ENCODE measurements around the gene PMM1. TPM values are rescaled to one million over a fixed set of nuclear protein-coding genes. Genes with fewer than 3 reads are reported as not detected.
"Not testable (repeated sequence)": the region's sequence is repeated elsewhere in the genome, so short reads cannot be mapped to it uniquely, and the experiment has no call there.

PMM1 gene
- total RNA-seq, 1 donor from 2014 or later = 35.5 TPM

DNA sequence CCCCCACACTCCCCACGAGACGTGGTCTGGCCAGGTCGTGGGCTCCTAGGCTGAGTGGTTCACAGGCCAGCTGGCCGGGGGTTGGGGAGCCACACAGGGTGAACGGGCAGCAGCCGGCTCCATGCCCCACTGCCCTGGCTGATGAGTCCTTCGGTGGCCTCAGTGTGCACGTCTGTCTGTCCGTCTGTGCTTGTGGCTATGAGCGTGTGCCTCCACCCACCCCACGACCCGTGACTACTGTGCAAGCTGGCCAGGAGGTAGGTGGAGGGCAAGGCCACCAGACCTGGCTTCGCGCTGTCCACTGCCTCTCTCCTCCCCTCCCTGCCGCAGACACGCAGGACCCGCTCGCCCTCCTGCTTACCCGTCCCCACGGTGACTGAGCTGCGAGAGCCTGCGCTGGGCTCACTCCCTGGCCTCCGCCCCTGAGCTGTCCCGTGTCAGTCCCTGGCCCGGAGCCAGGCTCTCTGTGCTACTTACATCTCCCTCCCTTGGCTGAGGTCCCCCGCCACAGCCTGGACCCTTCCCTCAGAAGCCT lies 14.7 kb downstream of the PMM1 start:
- Mint-ChIP-seq H3K36me3 (peaks cover 7% of the 10 kb centered on the region), H3K9me3 (no peaks in the 10 kb centered on the region), H3K4me1 (ENCODE audit: unreplicated experiment) (peaks cover 3% of the 10 kb centered on the region), H3K27me3 (no peaks in the 10 kb centered on the region), H3K27ac (no peak overlapping the region), H3K4me3 (no peak overlapping the region)
- TF ChIP-seq, protein P1, sequence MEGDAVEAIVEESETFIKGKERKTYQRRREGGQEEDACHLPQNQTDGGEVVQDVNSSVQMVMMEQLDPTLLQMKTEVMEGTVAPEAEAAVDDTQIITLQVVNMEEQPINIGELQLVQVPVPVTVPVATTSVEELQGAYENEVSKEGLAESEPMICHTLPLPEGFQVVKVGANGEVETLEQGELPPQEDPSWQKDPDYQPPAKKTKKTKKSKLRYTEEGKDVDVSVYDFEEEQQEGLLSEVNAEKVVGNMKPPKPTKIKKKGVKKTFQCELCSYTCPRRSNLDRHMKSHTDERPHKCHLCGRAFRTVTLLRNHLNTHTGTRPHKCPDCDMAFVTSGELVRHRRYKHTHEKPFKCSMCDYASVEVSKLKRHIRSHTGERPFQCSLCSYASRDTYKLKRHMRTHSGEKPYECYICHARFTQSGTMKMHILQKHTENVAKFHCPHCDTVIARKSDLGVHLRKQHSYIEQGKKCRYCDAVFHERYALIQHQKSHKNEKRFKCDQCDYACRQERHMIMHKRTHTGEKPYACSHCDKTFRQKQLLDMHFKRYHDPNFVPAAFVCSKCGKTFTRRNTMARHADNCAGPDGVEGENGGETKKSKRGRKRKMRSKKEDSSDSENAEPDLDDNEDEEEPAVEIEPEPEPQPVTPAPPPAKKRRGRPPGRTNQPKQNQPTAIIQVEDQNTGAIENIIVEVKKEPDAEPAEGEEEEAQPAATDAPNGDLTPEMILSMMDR (conservative IDR thresholded peaks at IDR 0.05) = no peak
- no peak for DNase-seq (ENCODE audit: extremely low spot score, unreplicated experiment)

DNA sequence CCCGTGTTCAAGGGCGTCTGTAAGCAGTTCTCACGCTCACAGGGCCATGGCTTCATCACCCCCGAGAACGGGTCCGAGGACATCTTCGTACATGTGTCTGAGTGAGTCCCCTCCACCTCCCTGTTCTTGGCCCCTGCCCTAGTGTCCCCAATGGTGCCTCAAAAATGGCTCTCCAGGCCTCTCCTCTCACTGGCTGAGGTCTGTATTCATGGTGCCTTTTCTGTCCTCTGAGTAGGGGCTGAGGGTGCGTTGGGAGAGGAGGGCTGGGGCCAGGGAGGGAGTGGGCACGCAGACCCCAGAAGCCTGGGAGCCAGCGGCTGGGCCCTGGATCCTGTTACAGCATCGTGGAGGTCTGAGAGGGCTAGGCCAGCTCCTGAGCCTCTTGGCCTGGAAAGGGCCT lies 16.0 kb downstream of the PMM1 start:
- DNase-seq (ENCODE audit: extremely low spot score, unreplicated experiment) = no peak
- Mint-ChIP-seq H3K4me1 (ENCODE audit: unreplicated experiment) (peaks cover 12% of the 10 kb centered on the region), H3K4me3 (no peak overlapping the region), H3K9me3 (no peaks in the 10 kb centered on the region), H3K27me3 (no peaks in the 10 kb centered on the region), H3K36me3 (peaks cover 7% of the 10 kb centered on the region), H3K27ac (no peak overlapping the region)
- TF ChIP-seq, protein P1 (conservative IDR thresholded peaks at IDR 0.05) = no peak

DNA sequence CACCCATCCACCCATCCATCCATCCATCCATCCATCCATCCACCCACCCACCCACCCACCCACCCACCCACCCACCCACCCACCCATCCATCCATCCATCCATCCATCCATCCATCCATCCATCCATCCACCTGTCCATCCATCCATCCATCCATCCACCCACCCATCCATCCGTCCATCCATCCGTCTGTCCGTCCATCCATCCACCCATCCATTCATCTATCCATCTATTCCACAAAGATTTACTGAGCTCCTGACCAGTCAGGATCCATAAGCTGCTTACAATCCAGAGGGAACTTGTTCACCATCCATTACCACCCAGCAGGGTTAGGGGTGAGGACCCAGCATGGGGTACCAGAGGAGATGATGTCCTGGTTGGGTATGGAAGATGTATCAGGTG lies 17.3 kb downstream of the PMM1 start:
- not testable (repeated sequence) for H3K36me3 Mint-ChIP-seq; H3K27ac Mint-ChIP-seq; DNase-seq (ENCODE audit: extremely low spot score, unreplicated experiment); H3K9me3 Mint-ChIP-seq; H3K4me3 Mint-ChIP-seq; H3K27me3 Mint-ChIP-seq
- H3K4me1 Mint-ChIP-seq (ENCODE audit: unreplicated experiment) = peaks cover 14% of the 10 kb centered on the region

DNA sequence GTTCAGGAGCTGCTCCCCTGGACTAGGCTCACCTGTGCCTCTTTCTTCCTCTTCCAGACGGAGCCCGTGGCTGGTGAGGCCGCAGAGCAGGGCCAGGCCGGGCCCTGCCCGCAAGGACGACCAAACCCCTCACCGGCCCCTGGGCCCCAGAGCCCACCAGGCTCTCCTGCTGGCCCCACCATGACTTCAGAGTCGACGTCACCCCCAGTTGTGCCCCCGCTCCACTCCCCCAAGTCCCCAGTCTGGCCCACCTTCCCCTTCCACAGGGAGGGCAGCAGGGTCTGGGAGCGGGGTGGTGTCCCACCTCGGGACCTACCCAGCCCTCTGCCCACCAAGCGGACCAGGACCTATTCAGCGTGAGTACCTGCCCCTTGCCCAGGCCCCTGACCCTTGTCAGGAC lies 17.9 kb downstream of the PMM1 start:
- Mint-ChIP-seq H3K4me3 (no peak overlapping the region), H3K36me3 (peaks cover 2% of the 10 kb centered on the region), H3K27me3 (no peaks in the 10 kb centered on the region), H3K9me3 (no peaks in the 10 kb centered on the region), H3K27ac (no peak overlapping the region), H3K4me1 (ENCODE audit: unreplicated experiment) (peaks cover 13% of the 10 kb centered on the region)
- DNase-seq (ENCODE audit: extremely low spot score, unreplicated experiment) = no peak
- TF ChIP-seq, protein P1 (conservative IDR thresholded peaks at IDR 0.05) = no peak

GRCh38 chr22:41570221-41570620 lies 19.4 kb downstream of the PMM1 start:
- no peak for DNase-seq (ENCODE audit: extremely low spot score, unreplicated experiment)
- Mint-ChIP-seq H3K27me3 (no peaks in the 10 kb centered on the region), H3K27ac (no peak overlapping the region), H3K36me3 (no peaks in the 10 kb centered on the region), H3K9me3 (no peaks in the 10 kb centered on the region), H3K4me1 (ENCODE audit: unreplicated experiment) (peaks cover 15% of the 10 kb centered on the region), H3K4me3 (no peak overlapping the region)
- TF ChIP-seq, protein P1 (conservative IDR thresholded peaks at IDR 0.05) = no peak

- Mint-ChIP-seq H3K36me3 (no peaks in the 10 kb centered on the region), H3K9me3 (no peaks in the 10 kb centered on the region), H3K4me3 (no peak overlapping the region), H3K27ac (no peak overlapping the region), H3K27me3 (no peaks in the 10 kb centered on the region), H3K4me1 (ENCODE audit: unreplicated experiment) (peaks cover 15% of the 10 kb centered on the region)
- no peak for DNase-seq (ENCODE audit: extremely low spot score, unreplicated experiment)
- TF ChIP-seq, protein P1 (conservative IDR thresholded peaks at IDR 0.05) = no peak
These were observed 20.8 kb downstream of the PMM1 start for GRCh38 chr22:41568811-41569210.
